Breast epithelium (tissue), 4 donors: ENCODE measurements around the gene SPATA7. TPM values are rescaled to one million over a fixed set of nuclear protein-coding genes. Genes with fewer than 3 reads are reported as not detected.

Experiments used
- DNase-seq, 2 donors: peaks; one replicate each; pipeline ENCODE4 v3.0.0-alpha.2; 2019; ENCODE audit warnings: low spot score in 2 of 2
- H3K27ac ChIP-seq, 2 donors: fragments of 200-600 bp; sonication (generic) in 1 of 2; one replicate each; pipeline ENCODE4 v1.5.1; 2016 to 2019; ENCODE audit warnings: mild to moderate bottlenecking in 1 of 2
- H3K27me3 ChIP-seq, 2 donors: fragments of 200-600 bp; sonication (generic) in 1 of 2; one replicate each; pipeline versions ENCODE4 v1.5.1 to v1.6.0; 2017 to 2019; ENCODE audit warnings: control low read depth in 1 of 2, mild to moderate bottlenecking in 1 of 2
- H3K36me3 ChIP-seq: fragments of 200-600 bp; one replicate; pipeline ENCODE4 v1.5.1; 2019
- H3K4me1 ChIP-seq, 2 donors: fragments of 200-600 bp; sonication (generic); one replicate each; pipeline ENCODE4 v1.5.1; 2016 to 2019; ENCODE audit warnings: control low read depth in 1 of 2
- H3K4me3 ChIP-seq, 3 donors: fragments of 200-600 bp; sonication (generic); 1 replicate in 2 of 3; 2 replicates in 1 of 3; pipeline ENCODE4 v1.5.1; 2016 to 2019; ENCODE audit warnings: mild to moderate bottlenecking in 3 of 3, moderate library complexity in 2 of 3
- H3K9me3 ChIP-seq, 2 donors: fragments of 200-600 bp; sonication (generic) in 1 of 2; one replicate each; pipeline ENCODE4 v1.5.1; 2016 to 2019; ENCODE audit warnings: control low read depth in 1 of 2
- POLR2A ChIP-seq: fragments of 450-650 bp; IDR thresholded peaks from one replicate; pipeline ENCODE4 v1.6.1; 2016; ENCODE audit warnings: antibody characterized with exemption, mild to moderate bottlenecking, moderate library complexity
- POLR2AphosphoS5 ChIP-seq, 3 donors: sonication (generic); formaldehyde crosslinking; IDR thresholded peaks; one replicate each; pipeline ENCODE4 v1.6.1; 2017; ENCODE audit warnings: antibody characterized with exemption in 3 of 3
- intact Hi-C: fragments of 100-400 bp; cut with DNase I; formaldehyde crosslinking; loops from one replicate; pipeline ENCODE4 v1.15.1; 2023; ENCODE audit warnings: low total_unique reads
- total RNA-seq, 3 donors: library from RNA; depleted of rRNA; stranded (reverse); fragments of >200 nt; gene quantifications; one replicate each; pipeline ENCODE4 v1.1.0, GENCODE V29; 2016
- TF ChIP-seq, protein P1 (sequence below), 3 donors: fragments of 450-650 bp; IDR thresholded peaks; one replicate each; pipeline ENCODE4 v1.5.1; 2016 to 2017; ENCODE audit warnings: antibody characterized with exemption in 3 of 3, mild to moderate bottlenecking in 3 of 3, moderate library complexity in 3 of 3

The SPATA7 gene
- total RNA-seq, 3 donors from 2014 or later: 15.7 to 40.7 (median 23.3) TPM

DNA sequence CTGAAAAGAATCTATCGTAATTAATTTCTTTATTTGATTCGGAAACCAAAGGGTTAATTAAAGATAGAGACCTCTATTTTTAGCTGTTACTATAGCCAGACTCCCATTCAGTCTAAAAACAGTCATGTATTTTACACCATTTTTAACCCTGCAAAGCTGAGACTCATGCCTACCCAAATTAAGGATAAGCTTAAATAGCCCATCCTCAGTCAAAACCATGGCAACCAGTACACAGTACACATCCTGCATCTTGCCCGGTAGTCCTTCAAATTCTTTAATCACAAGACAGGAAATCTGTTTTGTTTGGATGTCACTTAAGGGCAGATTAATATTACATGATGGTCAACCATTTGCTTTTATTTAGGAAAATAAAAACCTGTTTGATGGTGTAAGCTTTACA is 36.9 kb upstream of the SPATA7 start:
- Histone ChIP-seq H3K36me3 (no peaks in the 10 kb centered on the region), H3K9me3 (no peaks in the 10 kb centered on the region), H3K27me3 (no peaks in the 10 kb centered on the region), H3K4me3 (no peak overlapping the region), H3K4me1 (no peaks in the 10 kb centered on the region), H3K27ac (no peak overlapping the region)
- no peak for DNase-seq
- intact Hi-C loops: no loop called here
- TF ChIP-seq POLR2AphosphoS5 (IDR thresholded peaks at IDR 0.05) (no peak), POLR2A (no peak)
- TF ChIP-seq, protein P1, sequence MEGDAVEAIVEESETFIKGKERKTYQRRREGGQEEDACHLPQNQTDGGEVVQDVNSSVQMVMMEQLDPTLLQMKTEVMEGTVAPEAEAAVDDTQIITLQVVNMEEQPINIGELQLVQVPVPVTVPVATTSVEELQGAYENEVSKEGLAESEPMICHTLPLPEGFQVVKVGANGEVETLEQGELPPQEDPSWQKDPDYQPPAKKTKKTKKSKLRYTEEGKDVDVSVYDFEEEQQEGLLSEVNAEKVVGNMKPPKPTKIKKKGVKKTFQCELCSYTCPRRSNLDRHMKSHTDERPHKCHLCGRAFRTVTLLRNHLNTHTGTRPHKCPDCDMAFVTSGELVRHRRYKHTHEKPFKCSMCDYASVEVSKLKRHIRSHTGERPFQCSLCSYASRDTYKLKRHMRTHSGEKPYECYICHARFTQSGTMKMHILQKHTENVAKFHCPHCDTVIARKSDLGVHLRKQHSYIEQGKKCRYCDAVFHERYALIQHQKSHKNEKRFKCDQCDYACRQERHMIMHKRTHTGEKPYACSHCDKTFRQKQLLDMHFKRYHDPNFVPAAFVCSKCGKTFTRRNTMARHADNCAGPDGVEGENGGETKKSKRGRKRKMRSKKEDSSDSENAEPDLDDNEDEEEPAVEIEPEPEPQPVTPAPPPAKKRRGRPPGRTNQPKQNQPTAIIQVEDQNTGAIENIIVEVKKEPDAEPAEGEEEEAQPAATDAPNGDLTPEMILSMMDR (IDR thresholded peaks at IDR 0.05): no peak

DNA sequence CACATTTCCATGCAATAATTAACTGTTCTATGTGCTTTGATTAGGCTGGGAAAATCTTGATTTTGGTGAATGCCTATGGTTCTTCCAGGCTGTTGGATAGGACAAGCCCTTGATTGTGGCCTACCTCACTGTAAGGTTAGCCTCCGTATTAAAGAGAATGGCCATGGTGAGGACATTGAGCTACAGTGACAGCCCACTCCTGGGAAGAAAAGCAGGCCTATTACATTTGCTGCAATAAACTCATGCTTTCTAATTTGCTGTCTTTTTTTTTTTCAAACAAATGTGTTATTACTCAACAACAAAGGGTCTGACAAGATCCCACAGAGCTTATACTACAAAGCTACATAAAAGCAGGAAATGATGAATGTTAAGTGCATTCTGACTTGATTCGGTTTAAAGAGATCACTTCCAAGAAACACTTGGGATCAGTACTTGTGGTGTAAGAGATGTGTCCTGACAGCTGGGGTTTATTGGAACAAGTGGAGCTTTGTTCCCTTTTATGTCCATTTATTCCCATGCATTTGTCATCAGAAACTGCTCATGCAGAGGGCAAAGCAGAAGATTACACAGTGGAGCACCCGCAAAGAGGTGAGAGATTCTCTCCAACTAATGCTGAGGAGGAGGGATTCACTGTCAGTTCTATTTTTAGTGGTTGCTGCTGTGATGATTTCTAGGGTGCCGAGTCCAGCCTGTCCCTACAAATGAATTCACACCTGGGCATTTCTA is 33.3 kb upstream of the SPATA7 start:
- H3K9me3 ChIP-seq: no peaks in the 10 kb centered on the region
- no peaks in the 10 kb centered on the region for H3K4me1 ChIP-seq
- no peak overlapping the region for H3K27ac ChIP-seq
- DNase-seq: no peak
- H3K4me3 ChIP-seq: no peak overlapping the region
- H3K27me3 ChIP-seq: no peaks in the 10 kb centered on the region
- H3K36me3 ChIP-seq: no peaks in the 10 kb centered on the region
- TF ChIP-seq, protein P1 (IDR thresholded peaks at IDR 0.05): no peak
- no peak for TF ChIP-seq POLR2AphosphoS5 (IDR thresholded peaks at IDR 0.05)
- TF ChIP-seq POLR2A: no peak
- intact Hi-C loops: no loop called here

DNA sequence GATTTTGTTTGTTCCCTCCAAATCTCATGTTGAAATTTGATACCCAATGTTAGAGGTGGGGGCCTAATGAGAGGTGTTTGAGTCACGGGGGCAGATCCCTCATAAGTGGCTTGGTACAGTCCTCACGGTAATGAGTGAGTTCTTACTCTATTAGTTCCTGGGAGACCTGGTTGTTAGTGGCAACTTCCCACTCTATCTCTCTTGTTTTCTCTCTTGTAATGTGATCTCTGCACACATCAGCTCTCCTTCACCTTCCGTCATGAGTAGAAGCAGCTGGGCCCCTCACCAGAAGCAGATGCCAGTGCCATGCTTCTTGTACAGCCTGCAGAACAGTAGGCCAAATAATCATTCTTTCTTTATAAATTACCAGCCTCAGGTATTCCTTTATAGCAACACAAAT is 32.8 kb upstream of the SPATA7 start:
- no peaks in the 10 kb centered on the region for H3K36me3 ChIP-seq
- intact Hi-C loops: no loop called here
- no peak overlapping the region for H3K27ac ChIP-seq
- TF ChIP-seq POLR2A (no peak), POLR2AphosphoS5 (IDR thresholded peaks at IDR 0.05) (no peak)
- TF ChIP-seq, protein P1 (IDR thresholded peaks at IDR 0.05): no peak
- no peaks in the 10 kb centered on the region for H3K27me3 ChIP-seq
- no peak for DNase-seq
- no peaks in the 10 kb centered on the region for H3K4me1 ChIP-seq
- no peaks in the 10 kb centered on the region for H3K9me3 ChIP-seq
- no peak overlapping the region for H3K4me3 ChIP-seq

DNA sequence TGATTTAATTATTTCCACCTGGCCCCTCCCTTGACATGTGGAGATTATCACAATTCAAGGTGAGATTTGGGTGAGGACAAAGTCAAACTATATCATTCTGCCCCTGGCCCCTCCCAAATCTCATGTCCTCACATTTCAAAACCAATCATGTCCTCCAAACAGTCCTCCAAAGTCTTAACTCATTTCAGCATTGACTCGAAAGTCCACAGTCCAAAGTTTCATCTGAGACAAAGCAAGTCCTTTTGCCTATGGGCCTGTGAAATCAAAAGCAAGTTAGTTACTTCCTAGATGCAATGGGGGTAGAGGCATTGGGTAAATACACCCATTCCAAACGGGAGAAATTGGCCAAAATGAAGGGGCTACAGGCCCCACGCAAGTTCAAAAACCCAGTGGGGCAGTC is 31.1 kb upstream of the SPATA7 start:
- Histone ChIP-seq H3K4me3 (no peak overlapping the region), H3K36me3 (no peaks in the 10 kb centered on the region), H3K27ac (no peak overlapping the region), H3K27me3 (no peaks in the 10 kb centered on the region), H3K9me3 (no peaks in the 10 kb centered on the region), H3K4me1 (no peaks in the 10 kb centered on the region)
- no peak for DNase-seq
- intact Hi-C loops: no loop called here
- TF ChIP-seq POLR2AphosphoS5 (IDR thresholded peaks at IDR 0.05) (no peak), POLR2A (no peak)
- TF ChIP-seq, protein P1 (IDR thresholded peaks at IDR 0.05): no peak

DNA sequence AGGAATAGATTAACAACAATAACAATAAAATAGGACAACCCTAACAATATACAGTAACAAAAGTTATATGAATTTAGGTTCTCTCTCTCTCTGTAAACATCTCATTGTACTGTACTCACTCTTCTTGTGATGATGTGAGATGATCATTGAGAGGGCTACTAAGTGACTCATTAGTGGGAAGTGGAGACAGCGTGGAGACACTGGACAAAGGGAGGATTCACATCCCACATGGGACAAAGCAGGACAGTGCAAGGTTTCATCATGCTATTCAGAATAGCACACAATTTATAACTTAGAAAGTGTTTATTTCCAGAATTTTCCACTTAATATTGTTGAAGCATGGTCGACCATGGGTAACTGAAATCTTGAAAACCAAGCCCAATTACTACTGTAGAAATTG is 26.0 kb upstream of the SPATA7 start:
- DNase-seq: no peak
- no peak overlapping the region for H3K27ac ChIP-seq
- H3K27me3 ChIP-seq: no peaks in the 10 kb centered on the region
- no peak overlapping the region for H3K4me3 ChIP-seq
- TF ChIP-seq POLR2AphosphoS5 (IDR thresholded peaks at IDR 0.05): no peak
- intact Hi-C loops: no loop called here
- H3K36me3 ChIP-seq: no peaks in the 10 kb centered on the region
- H3K4me1 ChIP-seq: no peaks in the 10 kb centered on the region
- H3K9me3 ChIP-seq: no peaks in the 10 kb centered on the region
